DOHH2 (cell line): Measurements from ENCODE around the gene TTC3.

Experiments used
- EZH2phosphoT487 ChIP-seq: fragments of 200-600 bp; sonication (generic); IDR thresholded peaks from 2 replicates; pipeline ENCODE4 v1.6.1; 2017; ENCODE audit warnings: borderline replicate concordance, mild to moderate bottlenecking, antibody characterized with exemption, low read length, moderate library complexity, mixed read lengths
- TF ChIP-seq, protein P1 (sequence below): fragments of 200-600 bp; sonication (generic); IDR thresholded peaks from one replicate; pipeline ENCODE4 v1.5.1; 2014; ENCODE audit warnings: antibody characterized with exemption, mild to moderate bottlenecking, low read depth, low read length; ENCODE audit not compliant: poor library complexity, severe bottlenecking

DNA sequence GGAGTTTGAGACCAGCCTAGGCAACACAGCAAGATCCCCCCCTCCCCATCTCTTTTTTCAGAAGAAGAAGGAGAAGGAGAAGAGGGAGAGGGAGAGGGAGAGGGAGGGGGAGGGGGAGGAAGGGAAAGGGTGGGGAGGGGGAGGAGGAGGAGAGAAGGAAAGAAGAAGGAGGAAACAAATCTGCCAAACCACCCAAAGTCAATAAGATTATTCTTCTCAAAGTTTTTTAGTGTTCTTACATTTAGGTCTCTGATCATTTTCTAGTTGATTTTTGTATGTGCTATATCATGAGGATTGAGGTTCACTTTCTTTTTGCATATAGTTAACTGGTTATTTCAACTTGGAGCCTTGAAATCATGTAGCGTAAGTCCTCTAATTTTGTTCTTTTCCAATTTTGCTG lies 137.7 kb downstream of the TTC3 start:
- TF ChIP-seq, protein P1, sequence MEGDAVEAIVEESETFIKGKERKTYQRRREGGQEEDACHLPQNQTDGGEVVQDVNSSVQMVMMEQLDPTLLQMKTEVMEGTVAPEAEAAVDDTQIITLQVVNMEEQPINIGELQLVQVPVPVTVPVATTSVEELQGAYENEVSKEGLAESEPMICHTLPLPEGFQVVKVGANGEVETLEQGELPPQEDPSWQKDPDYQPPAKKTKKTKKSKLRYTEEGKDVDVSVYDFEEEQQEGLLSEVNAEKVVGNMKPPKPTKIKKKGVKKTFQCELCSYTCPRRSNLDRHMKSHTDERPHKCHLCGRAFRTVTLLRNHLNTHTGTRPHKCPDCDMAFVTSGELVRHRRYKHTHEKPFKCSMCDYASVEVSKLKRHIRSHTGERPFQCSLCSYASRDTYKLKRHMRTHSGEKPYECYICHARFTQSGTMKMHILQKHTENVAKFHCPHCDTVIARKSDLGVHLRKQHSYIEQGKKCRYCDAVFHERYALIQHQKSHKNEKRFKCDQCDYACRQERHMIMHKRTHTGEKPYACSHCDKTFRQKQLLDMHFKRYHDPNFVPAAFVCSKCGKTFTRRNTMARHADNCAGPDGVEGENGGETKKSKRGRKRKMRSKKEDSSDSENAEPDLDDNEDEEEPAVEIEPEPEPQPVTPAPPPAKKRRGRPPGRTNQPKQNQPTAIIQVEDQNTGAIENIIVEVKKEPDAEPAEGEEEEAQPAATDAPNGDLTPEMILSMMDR, result no peak
- no peak for TF ChIP-seq EZH2phosphoT487
